Activated gamma-delta T cell treated with anti-CD3 and anti-CD28 coated beads, Interleukin-2, amount 50 U/mL, for 16 hours (primary cell): Measurements from ENCODE around the gene RNF4.
"Not testable (repeated sequence)": the region's sequence is repeated elsewhere in the genome, so short reads cannot be mapped to it uniquely, and the experiment has no call there.

Experiments used
- DNase-seq: peaks from one replicate; pipeline ENCODE4 v3.0.0-alpha.2; 2020; ENCODE audit warnings: low read depth

RNF4 gene

GRCh38 chr4:2457481-2458295 lies 11.2 kb upstream of the RNF4 start:
- no peak for DNase-seq

- DNase-seq: no peak
These were observed 10.1 kb upstream of the RNF4 start for GRCh38 chr4:2458546-2459491.

DNA sequence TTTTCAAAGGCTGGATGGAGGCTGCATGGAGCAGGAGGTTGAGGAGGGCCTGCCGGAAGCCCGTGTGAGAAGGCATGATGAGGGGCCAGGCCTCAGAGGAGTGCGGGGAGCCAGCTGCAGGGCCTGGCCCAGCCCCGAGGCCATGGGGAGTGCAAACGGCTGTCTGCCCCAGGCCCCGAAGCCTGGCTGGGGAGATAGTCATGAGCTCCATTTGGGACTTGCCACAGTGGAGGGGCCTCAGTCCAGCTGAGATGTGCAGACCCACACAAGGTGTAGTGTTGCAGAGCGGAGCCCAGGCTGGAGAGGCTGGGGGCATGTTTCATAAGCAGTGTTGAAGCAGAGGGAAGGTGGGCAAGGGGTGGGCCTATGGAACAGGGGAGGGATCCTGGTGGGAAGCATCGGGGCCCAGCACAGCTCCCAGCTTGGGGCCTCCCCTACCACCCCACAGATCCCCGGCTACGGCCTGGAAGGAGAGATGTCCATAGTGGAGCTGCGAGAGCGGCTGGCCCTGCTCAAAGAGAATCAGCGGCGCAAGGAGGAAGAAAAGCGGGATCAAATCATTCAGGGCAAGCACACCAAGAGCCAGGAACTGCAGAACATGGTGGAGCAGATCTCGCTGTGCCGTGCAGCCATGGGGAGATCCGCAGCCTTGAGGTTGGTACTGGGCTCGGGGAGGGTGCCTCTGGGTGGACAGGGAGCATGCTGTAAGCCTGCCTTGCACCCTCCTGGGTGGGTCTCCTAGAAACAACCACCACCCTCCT lies 9.1 kb upstream of the RNF4 start:
- DNase-seq: no peak

- no peak for DNase-seq
These were observed 7.5 kb upstream of the RNF4 start for GRCh38 chr4:2461246-2461960.

DNA sequence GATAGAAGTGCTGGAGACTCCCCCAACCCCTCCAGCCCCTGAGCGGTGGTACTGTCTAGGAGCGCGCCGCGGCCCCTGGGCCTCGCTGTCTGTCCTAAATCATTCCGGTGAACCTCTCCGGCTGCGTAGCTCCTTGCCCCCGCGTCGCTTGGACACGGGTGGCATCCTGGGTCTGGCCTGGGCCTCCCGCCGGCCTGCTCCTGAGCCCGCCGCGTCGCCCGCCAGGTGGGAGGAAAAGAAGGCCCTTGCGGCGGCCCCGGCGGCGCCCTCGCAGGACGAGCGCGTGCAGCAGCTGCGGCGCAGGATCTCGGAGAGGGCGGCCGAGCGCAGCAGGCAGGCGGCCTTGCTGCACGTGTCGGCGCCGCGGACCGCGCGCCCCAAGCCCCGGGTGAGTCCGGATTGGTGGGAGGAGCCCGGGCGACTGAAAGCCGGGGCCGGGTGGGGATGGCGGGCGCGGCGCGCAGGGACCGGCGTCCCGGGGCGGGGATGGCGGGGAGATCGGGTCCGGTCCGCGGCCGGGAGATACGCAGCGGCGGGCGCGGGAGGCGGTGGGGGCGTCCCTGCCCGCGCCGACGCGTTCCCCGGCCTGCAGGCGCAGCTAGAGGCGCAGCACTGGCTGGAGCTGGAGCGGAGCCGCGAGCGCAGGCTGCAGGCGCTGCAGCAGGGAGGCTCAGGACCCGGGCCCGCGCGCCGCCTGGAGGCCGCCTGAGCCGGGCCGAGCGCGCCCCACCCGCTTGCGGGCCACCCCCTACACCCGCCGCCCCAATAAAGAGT lies 6.5 kb upstream of the RNF4 start:
- peak; percentile 41 for DNase-seq

DNA sequence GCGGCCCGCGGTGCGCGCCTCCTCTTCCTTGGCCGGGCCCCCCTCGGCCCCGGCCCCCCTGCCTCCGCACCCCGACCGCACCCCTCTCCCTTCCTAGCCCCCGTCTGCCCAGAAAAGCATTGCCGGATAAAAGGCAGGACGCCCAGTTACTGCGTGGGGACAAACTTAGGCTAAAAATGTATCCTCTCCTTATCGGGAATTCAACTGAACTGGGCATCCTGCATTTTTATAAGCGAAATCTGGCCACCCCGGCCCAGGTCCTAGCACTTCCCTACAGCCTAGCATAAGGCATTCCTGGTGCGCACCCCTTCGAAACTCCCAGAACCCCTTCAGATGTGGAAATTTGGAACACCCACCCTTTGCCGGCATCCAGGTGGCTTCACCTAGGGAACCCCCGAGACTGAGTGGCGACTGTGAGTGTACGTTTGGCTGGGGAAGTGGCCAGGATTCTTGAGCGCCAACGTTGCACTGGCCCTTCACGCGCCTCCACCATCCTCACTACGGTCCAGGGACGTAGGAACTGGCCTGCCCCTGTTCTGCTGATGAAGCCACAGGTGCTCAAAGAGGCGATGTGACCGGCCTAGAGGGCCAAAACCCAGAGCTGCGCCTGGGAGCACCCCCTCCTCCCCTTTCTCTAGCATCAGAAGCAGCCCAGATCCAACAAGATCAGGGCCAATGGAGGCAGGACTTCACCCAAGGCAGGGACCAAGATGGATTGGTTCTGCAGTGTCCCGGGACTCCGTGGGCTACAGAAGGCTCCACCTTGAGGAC lies 5.7 kb upstream of the RNF4 start:
- DNase-seq: no peak

- no peak for DNase-seq
These were observed 3.9 kb upstream of the RNF4 start for GRCh38 chr4:2465032-2465431.

GRCh38 chr4:2465544-2465943 lies 3.4 kb upstream of the RNF4 start:
- DNase-seq: not testable (repeated sequence)

DNA sequence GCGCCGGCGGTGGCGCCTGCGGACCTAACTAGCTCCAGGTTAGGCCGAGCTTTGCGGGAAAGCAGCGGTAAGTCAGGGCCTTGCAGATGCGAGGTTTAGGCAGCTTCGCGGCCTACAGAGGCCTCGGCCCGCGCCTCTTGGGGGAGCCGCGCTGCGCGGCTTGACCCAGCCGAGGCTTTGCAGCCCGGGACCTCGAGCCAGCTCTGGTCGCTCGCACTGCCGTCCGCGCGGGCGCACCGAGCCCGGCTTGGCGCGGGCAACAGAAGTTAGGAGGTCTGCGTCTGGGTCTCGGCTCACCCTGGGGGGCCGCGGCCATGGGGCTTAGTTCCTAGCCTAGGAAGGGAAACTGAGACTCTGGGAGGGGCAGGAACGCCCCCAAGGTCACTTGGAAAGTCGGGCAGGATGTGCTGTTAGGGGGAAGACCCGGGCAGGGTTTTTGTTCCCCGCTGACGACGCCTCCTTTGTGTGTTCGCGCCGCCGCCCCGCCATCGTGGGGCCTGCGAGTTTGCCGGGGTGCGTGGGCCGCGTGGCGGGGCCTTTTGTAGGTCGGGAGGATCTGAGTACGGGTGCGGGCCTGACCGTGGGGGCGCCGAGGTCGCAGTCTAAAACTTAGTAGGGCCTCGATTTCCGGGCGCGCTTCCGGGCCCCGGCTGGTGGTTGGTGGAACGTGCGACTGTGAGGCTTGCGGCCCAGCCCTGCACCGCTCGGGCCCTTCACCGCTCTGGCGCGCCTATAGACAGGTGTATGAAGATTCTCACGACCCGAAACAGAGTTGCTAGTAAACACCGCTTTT lies 482 bp downstream of the RNF4 start:
- peak; percentile 64 for DNase-seq

- DNase-seq: no peak
These were observed 1.9 kb downstream of the RNF4 start for GRCh38 chr4:2470791-2471190.

DNA sequence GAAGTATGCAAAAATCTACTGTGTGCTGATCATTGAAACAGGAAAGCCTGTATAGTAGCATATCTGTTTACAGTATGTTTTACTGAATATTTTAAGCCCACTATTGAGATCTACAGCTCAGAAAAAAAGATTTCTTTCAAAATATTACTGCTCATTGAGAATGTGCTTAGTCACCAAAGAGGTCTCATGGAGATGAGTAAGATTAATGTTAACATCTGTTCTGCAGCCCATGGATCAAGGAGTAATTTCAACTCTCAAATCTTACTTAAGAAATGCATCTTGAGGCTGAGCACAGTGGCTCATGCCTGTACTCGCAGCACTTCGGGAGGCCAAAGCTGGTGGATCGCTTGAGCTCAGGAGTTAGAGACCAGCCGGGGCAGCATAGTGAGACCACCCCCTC lies 3.3 kb downstream of the RNF4 start:
- DNase-seq: no peak

DNA sequence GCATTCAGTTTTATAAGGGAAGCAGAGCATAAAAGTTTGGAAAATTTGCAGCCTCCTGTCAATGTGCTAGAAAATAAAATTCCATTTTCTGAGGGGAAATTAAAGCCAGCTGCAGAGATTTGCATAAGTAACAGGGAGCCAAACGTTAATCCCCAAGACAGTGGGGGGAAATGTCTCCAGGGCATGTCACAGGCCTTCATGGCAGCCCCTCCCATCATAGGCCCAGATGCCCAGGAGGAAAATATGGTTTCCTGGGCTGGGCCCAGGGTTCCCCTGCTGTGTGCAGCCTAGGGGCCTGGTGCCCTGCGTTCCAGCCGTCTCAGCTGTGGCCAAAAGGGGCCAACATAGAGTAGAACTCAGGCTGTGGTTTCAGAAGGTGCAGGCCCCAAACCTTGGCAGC lies 9.3 kb downstream of the RNF4 start:
- no peak for DNase-seq

DNA sequence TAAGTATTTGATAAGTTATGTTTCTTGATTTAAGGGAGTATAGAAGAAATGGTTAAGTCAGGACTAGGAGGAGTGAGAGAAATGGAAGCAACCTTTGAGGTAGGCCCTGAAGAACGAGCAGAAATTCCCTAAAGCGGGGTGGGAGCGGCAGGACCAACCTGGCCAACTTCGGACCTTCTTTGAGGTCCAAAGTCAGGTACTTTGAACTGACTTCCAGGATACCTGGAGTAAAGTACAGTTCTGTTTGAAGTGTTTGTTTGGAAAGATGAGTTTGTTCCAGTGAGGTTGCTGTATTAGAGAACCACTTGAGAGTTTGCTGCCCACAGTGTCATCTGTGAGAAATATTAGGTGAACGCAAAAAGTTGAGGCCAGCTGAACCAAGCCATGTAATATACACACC lies 11.7 kb downstream of the RNF4 start:
- DNase-seq: no peak

DNA sequence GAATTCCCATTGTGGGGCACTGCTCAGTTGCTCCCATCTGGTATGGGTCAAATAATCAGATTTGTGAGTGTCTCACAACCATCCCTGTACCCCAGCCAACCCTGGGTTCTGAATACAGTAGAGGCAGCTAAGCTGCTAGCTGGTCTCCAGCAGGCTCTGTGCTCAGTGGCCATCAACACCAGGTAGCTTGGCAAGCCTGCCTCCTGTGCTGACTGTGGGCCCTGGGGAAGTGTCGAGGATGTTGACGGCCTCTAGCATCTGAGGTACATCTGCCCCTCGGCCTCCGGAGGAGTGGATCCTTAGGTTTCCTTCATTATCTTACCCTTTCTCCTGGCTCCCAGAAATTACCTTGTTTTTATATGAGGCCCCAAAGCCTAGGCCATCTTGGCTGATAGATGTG lies 13.3 kb downstream of the RNF4 start:
- DNase-seq: no peak

- no peak for DNase-seq
These were observed 13.8 kb downstream of the RNF4 start for GRCh38 chr4:2482693-2483092.

- DNase-seq: no peak
These were observed 14.3 kb downstream of the RNF4 start for GRCh38 chr4:2483237-2483636.

DNA sequence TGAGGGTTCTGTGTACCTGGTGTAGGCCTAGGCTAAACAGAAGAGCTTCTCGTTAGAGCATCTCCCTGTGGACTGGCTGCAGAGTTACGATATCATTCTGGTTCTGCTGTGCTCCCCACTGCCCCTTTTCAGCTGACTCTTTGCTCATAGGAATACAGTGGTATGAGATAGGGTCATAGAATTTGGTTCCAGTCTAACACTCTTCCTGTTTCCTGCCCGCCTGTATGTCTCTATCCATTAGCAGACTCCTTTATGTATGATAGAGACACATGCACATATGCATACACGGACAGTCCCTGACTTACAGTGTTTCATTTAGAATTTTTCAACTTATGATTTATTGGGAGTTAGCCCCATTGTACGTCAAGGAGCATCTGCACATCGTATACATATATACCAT lies 15.3 kb downstream of the RNF4 start:
- DNase-seq: no peak

- peak; percentile 40 for DNase-seq
These were observed 16.1 kb downstream of the RNF4 start for GRCh38 chr4:2484993-2485392.

DNA sequence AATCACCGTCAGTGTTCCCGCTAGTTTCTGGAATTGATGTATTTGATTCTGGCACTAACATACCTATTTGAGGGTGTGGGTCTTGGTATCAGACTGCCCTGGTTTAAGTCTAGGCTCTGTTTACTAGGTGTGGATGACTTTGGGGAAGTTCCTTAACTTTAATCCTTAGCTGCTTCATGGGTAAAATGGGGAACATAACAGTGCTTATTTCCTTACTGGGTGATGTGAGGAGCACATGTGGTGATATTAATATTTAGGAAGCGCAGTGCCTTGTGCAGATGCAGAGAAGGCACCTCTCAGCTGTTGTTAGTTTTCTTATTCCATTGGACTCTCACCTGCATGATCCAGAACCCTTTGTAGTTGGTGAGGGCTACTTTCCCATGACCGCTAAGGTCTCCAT lies 17.1 kb downstream of the RNF4 start:
- no peak for DNase-seq
